GM18498 (cell line): ENCODE results near the gene TFAP2E.

ENCODE experiments used
- ATAC-seq: cut with Tn5 transposase; IDR thresholded peaks from one replicate; pipeline ENCODE4 v1.9.1; 2021; ENCODE audit warnings: mild to moderate bottlenecking, moderate library complexity; ENCODE audit not compliant: unreplicated experiment

TFAP2E gene

GRCh38 chr1:35592991-35593769 is 20.1 kb downstream of the TFAP2E start:
- no peak for ATAC-seq

GRCh38 chr1:35594005-35594760 is 21.1 kb downstream of the TFAP2E start:
- no peak for ATAC-seq

GRCh38 chr1:35595684-35596083 is 22.6 kb downstream of the TFAP2E start:
- no peak for ATAC-seq

- ATAC-seq, result no peak
Measured at GRCh38 chr1:35597870-35598269, 24.8 kb downstream of the TFAP2E start.

- no peak for ATAC-seq
Measured at GRCh38 chr1:35598895-35599294, 25.8 kb downstream of the TFAP2E start.

GRCh38 chr1:35599411-35599810 is 26.3 kb downstream of the TFAP2E start:
- no peak for ATAC-seq

GRCh38 chr1:35600593-35600992 is 27.5 kb downstream of the TFAP2E start:
- ATAC-seq, result no peak

GRCh38 chr1:35603468-35603867 is 30.4 kb downstream of the TFAP2E start:
- ATAC-seq, result no peak

- ATAC-seq, result no peak
Measured at GRCh38 chr1:35603941-35604340, 30.8 kb downstream of the TFAP2E start.

- no peak for ATAC-seq
Measured at GRCh38 chr1:35605071-35605866, 32.2 kb downstream of the TFAP2E start.

- no peak for ATAC-seq
Measured at GRCh38 chr1:35605867-35606182, 32.7 kb downstream of the TFAP2E start.

- no peak for ATAC-seq
Measured at GRCh38 chr1:35611655-35612054, 38.5 kb downstream of the TFAP2E start.

- no peak for ATAC-seq
Measured at GRCh38 chr1:35615440-35615839, 42.3 kb downstream of the TFAP2E start.

- ATAC-seq, result no peak
Measured at GRCh38 chr1:35619237-35620121, 46.4 kb downstream of the TFAP2E start.

GRCh38 chr1:35622510-35623178 is 49.5 kb downstream of the TFAP2E start:
- no peak for ATAC-seq

GRCh38 chr1:35623832-35624231 is 50.7 kb downstream of the TFAP2E start:
- ATAC-seq, result no peak

- ATAC-seq, result no peak
Measured at GRCh38 chr1:35629051-35629450, 55.9 kb downstream of the TFAP2E start.

GRCh38 chr1:35631396-35631795 is 58.3 kb downstream of the TFAP2E start:
- ATAC-seq, result no peak

- no peak for ATAC-seq
Measured at GRCh38 chr1:35633547-35633946, 60.4 kb downstream of the TFAP2E start.

GRCh38 chr1:35637401-35637809 is 64.3 kb downstream of the TFAP2E start:
- ATAC-seq, result no peak
